Stimulated activated CD8-positive, alpha-beta memory T cell treated with anti-CD3 and anti-CD28 coated beads, Interleukin-12 subunit alpha, Interleukin-12 subunit beta, amount 100 ng/mL, for 4 hours (primary cell): ENCODE measurements around the gene CCR7.
A peak's percentile ranks its signal among the peaks of the same experiment; 100 is the strongest.

Experiments used
- DNase-seq: peaks from one replicate; pipeline ENCODE4 v3.0.0-alpha.2; 2020; ENCODE audit warnings: low read depth

The CCR7 gene

DNA sequence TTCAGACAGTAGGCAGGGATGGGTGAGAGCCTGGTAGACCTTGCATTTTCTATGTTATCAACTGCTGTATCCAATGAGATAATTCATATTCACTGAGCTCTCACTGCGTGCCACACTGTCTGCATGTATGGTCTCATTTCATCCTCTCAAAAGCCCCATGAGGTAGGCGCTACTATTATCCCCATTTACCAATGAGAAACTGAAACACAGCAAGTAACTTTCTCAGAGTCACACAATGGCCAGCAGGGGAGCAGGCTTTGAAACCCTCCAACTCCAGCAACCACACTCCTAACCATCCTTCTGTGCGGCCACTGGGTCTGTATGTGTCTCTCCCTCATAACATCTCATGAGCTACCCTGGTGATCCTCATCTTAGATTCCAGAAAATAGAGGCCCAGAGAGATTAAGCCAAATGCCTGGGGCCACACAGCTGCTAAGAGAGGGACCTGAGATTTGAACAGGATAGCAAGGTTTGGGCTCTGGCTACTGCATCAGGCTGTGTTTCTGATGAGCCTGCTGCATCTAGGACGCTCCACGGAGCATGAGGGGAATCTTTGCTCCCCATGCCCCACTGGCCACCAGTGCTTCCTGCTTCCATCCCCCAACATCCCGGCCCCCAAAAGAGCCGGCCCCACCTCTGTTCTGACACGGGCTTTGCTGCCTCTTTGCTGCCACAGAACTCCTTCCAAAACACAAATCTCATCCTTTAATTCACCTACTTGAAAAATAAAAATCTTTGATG is 3.2 kb downstream of the CCR7 start:
- DNase-seq, result no peak

- DNase-seq, result no peak
Observed at GRCh38 chr17:40561294-40561870, 3.9 kb downstream of the CCR7 start.

GRCh38 chr17:40560592-40561293 is 4.5 kb downstream of the CCR7 start:
- DNase-seq, result peak; percentile 56

DNA sequence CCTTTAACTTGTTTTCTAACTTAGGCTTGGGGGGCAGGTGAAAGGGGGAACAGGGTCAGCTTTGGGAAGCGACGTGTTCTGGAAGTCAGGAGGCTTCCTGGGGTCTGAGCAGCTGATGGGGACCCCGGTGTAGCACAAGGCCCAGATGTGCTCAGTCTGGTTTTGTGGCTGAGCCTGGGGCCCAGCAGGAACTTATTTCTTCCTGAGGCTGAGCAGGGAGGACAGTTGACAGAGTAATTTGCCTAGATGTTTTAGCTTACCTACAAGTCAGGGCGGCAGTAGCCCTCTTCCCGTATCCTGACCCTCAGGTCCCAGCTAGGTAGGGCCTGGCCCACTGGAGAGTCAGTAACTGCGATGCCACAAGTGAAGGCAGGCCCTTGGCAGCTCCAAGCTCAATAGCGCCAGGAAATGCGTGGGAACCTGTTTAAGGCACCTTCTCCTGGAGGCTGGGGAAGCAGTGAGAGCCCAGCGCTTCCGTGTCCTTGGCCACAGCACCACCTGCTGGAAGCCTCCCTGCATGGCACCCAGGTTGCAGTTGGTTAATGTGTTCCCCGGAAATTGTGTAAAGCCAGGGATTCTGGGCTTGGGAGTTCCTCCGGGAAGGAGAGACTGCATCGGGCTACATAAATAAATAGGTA is 5.2 kb downstream of the CCR7 start:
- peak; percentile 66 for DNase-seq

GRCh38 chr17:40559564-40559916 is 5.7 kb downstream of the CCR7 start:
- no peak for DNase-seq

GRCh38 chr17:40558890-40559563 is 6.2 kb downstream of the CCR7 start:
- no peak for DNase-seq

- no peak for DNase-seq
Observed at GRCh38 chr17:40558300-40558889, 6.9 kb downstream of the CCR7 start.

DNA sequence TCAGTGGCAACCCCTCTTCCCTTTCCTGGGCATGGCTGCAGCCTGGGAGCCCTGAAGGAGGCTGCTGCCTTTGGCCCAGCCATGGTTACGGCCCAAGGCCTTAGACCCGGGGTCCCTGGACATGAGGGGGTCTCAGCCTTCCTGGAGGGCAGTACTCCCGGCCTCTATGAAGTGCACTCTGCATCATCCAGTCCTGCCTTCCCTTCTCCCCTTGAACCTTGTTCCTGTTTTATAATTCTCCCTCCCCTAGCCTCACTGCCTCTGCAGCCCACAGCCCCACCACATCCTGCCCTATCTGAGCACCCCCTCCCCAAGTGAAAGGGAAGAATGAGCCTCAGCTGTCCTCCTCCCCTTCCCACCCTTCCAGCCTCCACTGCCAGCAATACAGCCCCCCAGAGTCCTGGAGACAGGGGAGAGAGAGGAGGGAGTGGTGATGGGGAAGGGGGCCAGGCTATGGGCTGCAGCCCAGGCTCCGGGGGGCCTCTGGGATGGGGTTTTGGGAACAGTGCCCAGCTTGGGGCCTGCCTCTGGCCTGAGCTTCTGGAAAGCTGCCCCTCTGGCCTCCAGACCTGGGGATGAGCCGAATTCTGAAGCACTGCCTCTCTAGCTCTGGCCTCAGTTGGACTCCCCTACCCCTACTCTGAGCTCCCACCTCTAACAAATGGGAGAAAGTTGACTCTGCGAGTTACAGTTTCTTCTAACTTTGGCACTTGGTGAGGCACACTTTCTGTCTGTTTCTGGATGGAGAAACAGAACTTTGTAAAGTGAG is 7.6 kb downstream of the CCR7 start:
- no peak for DNase-seq

DNA sequence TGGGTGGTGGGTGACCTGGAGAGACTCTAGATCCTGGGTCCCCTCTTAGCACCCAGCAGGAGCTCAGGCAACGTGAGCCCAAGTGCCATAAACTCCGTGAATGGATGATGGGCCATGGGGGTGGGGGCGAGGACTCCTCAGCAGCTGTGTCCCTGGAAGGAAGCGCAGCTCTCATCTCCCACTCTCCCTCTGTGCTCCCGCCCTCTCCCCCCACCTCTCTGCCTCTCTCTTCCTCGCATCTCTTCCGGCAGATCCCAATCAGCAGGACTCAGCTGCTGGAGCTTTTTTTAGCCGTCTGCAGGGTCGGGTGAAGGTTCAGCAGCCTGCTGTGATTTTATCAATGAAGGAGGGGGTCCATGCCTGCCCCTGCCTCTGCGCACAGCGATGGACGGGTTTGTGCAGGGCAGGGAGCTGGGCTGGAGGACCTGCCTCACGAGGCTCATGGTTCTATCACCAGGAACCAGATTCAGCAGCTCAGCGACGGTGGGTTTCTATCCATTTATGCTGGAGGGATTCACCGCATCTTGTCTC is 8.3 kb downstream of the CCR7 start:
- no peak for DNase-seq

DNA sequence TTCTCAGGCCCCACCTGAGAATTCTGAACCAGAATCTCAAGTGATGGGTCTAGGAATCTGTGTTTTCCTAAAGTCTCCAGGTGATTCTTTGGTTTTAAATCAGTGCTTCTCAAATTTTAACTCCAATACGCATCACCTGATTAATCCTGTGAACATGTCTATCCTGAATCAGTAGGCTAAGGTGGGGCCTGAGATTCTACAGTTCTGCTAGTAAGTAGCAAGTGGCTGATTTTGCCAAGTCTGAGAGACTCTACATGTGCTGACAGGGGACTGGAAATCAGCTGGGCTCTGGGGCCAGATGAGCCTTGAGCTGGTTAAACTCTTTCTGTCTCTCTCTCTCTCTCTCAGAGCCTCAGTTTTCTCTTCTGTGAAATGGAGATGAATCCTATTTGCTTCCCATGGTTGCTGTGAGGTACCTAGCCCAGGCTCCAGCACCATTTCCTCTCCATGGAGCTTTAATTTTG is 9.0 kb downstream of the CCR7 start:
- DNase-seq, result no peak

- DNase-seq, result no peak
Observed at GRCh38 chr17:40555296-40556190, 9.7 kb downstream of the CCR7 start.

GRCh38 chr17:40554646-40555295 is 10.5 kb downstream of the CCR7 start:
- DNase-seq, result no peak

DNA sequence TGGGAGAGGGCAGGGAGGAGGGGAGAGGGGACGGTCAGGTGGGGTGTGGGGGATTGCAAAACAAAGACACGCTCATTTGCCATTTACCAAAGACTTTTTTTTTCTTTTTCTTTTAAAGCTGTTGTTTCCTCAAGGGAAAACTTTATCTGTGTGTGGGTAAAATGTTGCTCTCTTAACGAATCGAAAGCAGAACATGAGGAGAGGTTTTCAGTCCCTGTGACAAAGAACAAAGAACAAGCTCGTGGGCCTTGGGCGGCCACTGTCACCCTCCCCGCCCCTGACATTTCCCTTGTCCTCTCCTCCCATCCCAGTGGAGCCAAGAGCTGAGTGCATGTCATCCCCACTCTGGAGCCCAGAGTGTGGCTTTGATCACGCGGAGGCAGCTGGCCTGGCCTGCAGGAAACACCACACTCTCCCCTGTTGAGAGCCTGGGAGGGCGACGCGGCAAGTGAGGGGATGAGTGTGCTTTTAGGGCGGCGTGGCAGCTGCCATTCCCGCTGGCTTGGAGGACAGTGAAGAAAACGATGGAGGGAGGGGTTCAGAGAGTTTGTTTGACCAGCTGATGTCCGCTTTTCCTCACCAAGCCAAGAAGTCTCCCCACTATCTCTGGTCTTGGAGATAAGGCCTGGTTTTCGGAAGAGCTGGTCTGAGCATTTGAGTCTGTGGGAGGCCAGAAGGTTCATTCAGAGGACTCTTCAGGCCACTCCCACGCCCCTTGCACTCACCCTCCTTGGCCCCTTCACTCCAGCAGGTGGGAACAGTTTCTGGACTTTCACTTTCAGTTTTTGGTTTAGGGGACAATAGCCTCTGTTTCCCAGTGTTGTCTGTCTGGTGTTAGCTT is 11.4 kb downstream of the CCR7 start:
- no peak for DNase-seq

- no peak for DNase-seq
Observed at GRCh38 chr17:40552806-40553693, 12.2 kb downstream of the CCR7 start.

DNA sequence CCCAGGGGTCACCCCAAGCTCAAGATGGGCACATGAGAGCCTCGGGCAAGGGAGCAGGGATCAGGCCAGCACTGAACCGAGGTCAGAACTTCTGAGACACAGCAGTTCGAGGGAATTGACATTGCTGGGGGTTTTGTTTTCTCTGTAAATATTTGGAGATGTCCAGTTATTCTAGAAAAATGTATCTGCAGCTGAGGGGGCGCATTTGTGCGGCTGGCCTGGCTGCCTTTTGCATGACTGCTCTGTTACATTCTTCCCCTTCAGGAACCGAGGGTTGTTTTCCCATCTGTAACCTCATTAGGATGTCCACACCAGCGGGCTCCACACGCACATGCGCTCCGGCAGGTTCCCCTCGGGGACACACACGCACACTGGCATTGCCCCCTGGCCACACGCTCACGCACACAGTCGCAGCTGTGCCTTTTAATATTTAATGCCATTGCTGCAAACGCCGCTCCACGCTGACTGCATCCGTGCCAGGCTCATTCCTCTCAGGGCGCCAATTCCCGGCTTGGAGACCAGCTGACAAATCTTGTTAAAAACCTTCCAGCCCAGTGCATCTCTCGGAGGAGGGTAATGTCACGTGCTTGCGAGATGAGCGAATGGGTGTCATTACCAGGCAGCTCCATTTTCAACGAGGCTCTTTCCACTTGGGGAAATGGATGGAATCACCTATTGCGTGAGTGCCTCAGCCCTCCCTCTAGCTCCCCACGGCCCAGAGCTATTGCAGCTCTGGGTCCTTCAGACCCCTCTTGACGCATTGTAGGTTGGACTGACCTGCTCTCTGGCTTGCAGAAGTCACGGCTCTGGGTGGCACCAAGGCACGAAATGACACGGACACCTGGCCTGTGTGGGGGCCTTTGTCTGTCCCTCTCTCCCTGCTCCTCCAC is 13.1 kb downstream of the CCR7 start:
- DNase-seq, result no peak
